ENCODE measurements around the gene CALML3.

The CALML3 gene

GRCh38 chr10:5508161-5508604, 16.6 kb upstream of the CALML3 start:
- DNase-seq: no peak

DNA sequence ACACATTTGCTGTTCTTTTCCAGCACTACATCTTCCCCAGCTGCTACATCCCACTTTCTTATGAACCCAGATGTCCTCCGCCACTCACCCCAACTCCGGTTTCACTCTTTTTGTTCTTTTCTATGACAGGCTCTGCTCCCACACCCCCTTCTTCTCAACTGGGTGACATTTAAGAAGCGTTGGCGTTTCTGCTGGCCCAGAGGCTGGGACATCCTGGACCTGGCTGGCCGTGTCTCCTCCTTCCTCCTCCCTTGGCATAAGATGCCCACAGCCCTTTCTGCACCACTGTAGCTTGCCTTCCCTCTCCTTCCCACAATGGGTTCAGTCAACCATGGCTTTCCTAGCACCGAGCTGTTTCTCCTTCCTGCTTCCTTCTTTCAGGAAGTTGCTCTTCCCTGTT, 16.0 kb upstream of the CALML3 start:
- no peak for DNase-seq

- DNase-seq: no peak
Measured at GRCh38 chr10:5509236-5509635, 15.5 kb upstream of the CALML3 start.

GRCh38 chr10:5509691-5510090, 15.1 kb upstream of the CALML3 start:
- DNase-seq: no peak

GRCh38 chr10:5510281-5511072, 14.3 kb upstream of the CALML3 start:
- DNase-seq: no peak

DNA sequence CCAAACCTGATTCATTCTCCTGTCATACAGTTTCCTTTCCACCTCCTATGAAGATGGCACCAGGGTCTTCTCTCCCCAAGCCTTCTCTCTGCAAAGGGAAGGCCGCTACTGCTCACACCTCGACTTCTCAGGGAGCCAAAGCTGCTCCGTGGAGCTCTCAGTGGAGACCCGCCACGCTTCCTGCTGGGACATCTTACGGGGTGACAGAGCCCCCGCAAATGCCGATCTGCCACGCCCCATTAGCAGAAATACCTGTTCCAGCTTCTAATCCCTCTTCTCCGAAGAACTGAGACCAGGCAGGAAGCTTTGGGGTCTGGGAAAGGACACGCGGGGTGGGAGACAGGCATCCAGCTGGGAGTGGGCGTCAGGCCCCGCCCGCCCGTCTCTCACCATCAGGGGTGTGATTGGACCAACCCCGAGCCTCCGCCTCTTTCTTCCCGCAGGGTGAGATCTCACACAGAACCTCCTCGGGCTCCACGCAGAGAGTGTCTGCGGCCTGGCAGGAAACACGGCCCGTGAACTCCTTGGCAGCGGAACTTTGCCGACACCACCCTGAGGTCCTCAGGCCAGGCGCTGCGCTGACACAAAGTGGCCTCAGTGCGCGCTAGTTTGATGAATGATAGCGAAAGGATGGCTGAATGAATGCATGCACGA, 13.4 kb upstream of the CALML3 start:
- DNase-seq: no peak

GRCh38 chr10:5511885-5512280, 12.9 kb upstream of the CALML3 start:
- DNase-seq: no peak

GRCh38 chr10:5512331-5512730, 12.4 kb upstream of the CALML3 start:
- DNase-seq: no peak

GRCh38 chr10:5512881-5513612, 11.7 kb upstream of the CALML3 start:
- no peak for DNase-seq

DNA sequence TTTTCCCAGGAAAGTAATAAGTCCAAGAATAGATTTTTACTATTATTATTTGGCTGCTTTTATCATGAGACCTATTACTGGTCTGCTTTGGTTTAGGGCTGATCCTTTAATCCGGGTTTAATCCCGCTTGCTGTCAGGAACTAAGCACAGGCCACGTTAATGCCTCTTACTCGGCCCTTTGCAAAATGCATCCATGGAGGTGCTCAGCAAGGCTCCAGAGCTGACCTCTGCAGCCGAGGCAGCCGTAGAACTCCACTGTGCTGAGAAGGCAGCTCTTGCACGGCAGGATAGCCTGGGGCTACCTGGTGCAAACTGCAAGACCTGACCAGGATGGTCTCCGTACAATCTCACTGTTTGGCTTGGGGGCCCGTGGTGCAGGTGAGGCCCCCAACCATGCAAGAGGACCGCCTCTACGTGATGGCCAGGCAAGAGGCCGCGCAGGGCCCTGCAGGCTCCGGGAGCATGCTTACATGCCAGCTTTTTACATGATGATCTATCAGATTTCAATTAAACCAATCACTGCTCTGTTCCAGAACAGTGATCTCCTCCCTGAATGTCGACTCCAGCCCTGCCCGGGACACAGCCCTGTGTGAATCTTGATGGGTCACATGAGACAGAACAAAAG, 10.4 kb upstream of the CALML3 start:
- DNase-seq: no peak

DNA sequence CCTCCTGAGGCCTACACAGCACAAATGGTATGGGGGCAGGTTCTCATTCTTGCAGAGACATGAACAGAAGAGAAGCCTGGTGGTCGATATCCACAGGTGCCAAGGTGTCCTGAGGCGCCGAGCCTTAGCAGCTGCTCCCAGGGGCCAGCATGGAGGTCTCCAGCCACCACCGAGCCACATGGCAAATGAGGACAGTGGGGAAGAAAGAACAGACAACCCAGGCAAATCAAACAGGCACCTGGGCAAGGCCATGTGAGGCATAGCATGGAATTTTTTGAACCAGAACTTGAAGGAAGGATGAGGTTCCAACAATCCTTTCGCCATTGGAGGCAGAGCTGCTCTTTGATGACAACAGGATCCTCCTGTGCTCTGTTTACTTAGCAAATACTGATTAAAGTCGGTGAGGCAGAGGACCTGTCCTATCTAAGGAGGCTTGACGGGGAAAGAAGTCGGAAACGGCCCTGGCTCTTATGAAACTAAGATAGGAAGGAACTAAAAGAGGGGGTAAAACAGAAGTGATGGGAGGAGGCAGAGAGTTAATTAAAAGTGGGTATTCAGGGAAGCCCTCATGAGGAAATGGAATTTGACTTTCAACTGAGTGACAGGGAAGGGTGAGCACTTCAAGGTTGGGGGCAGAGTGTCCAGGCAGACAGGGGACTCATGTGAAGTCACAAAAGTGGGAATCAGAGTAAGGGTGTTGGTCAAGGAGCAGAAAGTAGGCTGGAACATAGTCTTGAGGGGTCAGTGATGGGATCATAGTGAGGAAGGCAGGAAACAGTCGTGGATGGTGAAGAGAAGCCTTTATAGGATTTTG, 8.6 kb upstream of the CALML3 start:
- DNase-seq: no peak

GRCh38 chr10:5517546-5517945, 7.2 kb upstream of the CALML3 start:
- no peak for DNase-seq

- DNase-seq: peak; percentile 23
Measured at GRCh38 chr10:5518143-5518542, 6.6 kb upstream of the CALML3 start.

GRCh38 chr10:5519054-5519453, 5.7 kb upstream of the CALML3 start:
- no peak for DNase-seq

GRCh38 chr10:5522913-5523560, 1.7 kb upstream of the CALML3 start:
- no peak for DNase-seq

- no peak for DNase-seq
Measured at GRCh38 chr10:5523796-5524574, 776 bp upstream of the CALML3 start.

DNA sequence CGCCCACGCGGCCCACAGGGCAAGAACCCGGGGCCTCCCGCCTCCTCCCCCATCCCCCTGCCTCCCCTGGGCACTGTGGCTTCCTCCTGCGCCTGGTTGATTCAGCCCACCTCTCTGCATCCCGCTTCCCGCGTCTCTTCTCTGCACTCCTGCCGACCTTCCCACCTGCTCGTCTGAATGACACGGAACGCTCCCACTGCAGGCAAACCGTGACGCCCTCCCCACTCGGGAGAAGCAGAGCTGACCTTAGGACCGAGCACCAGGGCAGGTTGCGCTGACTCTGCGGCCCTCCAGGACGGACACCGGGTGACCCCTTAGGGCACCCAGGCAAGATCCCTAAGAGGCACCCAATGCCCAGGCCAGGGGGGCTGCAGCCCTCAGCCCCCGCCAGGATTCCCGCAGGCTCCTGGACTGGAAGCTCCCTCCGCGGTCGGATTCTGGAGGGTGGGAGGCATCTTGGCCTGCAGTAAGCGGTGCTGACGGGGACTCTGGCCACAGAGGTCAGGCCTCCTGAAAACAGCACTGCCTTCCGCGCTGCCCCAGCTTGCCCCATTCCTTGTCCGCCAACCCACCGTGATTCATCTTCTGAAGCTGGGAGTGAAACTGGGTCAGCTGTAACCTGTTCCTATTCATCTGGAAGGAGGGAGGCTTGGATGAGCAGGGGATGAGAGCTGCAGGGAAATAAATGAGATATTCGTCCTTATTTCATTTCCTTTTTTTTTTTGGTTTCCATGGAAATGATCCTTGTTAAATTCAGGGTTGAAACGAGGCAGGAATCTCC, 990 bp downstream of the CALML3 start:
- no peak for DNase-seq

- DNase-seq: no peak
Measured at GRCh38 chr10:5526691-5527331, 2.0 kb downstream of the CALML3 start.

DNA sequence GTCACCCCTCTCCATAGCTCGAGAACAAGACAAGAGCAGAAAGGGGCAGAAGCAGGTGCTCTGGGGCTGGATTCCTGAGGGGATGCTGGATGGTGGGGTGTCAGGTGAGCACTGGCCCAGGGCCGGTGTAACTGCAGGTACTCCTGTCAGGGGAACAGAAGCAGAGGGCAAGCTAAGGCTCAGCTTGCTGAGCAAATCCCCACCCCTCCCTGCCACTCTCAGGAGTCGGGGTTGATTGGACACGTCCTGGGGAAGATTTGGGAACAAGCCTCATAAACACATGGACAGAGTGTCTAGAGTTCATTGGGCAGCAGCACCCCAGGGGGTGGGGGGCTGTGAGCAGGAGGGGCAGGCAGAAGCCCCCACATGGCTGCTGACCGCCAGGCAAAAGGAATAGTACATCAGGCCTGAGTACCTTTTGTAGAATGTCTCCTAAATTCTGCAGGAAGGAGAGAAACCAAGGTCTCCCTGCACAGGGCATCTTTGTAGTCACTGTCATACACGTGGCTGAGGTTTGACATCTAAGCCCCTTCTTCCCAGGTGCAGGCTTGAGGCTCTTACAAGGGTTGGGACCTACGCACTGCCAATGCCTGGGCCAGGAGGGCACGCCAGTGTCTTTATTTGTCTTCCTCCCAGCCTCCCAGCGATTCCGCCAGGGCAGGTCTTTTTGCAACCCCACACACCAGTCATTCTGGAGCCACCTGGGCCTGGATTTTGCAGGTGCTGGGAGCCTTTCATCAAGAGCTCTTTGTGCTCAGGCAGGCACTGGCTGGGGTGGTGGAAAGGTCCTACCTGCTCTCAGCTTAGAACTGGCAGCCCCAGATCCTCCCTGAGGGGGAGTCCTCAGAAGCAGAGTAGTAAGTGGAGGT, 2.8 kb downstream of the CALML3 start:
- DNase-seq: no peak

Measured in NCI-H1092 (cell line).